Measurements from ENCODE around the gene HEATR9. TPM values are rescaled to one million over a fixed set of nuclear protein-coding genes. Genes with fewer than 3 reads are reported as not detected.
"Not testable (repeated sequence)": the region's sequence is repeated elsewhere in the genome, so short reads cannot be mapped to it uniquely, and the experiment has no call there.

The HEATR9 gene, protein sequence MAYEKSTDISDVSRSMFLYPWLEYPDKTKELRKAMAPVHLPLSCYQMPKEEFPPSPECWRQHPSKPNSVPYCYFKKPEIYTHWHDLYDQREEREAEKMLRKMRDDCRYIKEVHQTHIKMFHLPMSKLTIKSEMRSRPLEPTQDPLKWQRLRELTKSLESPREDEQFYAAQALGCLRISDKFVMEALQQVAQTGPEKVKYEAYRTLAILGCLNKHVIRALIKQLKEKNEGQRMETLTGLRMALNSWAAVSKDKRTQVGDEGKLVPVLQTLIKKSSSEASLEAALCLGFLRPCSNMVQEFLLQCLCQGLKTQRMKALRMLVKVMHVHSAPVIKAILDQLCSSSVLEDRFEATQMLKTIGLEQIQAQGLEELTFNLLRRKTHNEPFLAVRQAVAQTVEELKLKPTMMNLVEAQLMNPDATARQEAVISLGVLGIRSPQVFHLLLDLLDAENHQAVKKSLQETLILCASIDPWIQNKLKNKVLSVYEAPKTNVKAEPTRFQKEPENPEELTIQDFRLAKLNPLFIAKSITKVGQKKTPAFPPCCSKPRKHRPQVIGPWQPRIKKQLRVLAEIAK
- polyA plus RNA-seq (ENCODE audit: insufficient read length in 4 of 4), result under 1 TPM in 1 of 4 donors, not detected in 3; 0.18 TPM

DNA sequence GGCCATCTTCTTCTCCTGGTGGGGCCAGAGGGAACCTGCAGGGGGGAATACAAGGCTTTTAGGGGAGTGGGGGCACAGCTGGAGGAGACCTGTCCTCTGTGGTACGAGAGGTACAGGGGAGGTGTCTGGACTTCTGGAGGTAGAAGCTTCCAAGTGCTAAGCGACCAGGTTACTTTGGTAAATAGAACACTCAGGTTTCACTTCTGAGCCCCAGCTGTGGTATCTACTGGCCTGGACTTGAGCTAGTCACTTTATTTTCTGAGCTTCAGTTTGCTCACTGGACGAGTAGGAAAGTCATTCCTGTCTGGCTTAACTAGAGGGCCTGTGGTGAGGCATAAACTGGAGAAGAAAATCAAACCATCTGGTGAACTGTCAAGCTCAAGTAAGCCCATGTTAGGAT, at the start of gene HEATR9:
HEATR9 (minus strand) TSS at position 155 of the 400 bp plus-strand sequence; CDS start at position 6, 149 bp downstream.
- no peak for DNase-seq (ENCODE audit: low read depth in 4 of 4, low spot score in 3 of 4)

DNA sequence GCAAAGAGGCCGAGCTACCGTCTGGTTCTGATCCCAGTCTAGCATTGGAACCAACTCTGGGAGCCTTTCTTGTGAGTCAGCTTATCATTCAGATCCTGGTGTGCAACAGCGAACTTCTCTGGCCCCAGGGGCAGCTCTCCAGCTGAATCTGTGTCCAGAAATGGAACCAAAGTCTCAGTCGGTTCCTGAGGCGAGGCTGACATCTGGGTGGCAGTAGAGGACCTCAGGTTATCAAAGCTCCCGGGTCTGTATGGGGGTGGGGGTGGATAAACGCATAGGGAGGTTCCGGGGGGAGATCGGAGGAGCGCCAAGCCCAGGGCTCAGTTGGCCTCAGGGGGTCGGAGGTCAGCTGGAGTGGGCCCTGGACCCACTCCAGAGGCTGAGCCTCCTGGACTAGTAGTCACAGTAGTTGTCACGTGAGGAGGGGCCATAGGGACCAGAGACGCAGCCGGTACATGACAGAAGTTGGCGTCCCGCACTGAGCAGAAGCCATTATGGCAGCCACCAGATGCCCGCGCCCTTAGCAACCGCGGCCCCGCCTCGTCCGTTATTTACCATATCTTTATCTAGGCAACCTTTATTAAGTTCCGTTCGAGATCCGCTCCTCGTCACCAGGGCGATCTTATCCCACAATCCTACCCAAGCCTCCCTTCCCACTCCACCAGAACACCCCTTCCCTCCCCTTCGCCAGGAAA, 49.0 kb upstream of the HEATR9 start:
- DNase-seq (ENCODE audit: low read depth in 4 of 4, low spot score in 3 of 4), result no peak

DNA sequence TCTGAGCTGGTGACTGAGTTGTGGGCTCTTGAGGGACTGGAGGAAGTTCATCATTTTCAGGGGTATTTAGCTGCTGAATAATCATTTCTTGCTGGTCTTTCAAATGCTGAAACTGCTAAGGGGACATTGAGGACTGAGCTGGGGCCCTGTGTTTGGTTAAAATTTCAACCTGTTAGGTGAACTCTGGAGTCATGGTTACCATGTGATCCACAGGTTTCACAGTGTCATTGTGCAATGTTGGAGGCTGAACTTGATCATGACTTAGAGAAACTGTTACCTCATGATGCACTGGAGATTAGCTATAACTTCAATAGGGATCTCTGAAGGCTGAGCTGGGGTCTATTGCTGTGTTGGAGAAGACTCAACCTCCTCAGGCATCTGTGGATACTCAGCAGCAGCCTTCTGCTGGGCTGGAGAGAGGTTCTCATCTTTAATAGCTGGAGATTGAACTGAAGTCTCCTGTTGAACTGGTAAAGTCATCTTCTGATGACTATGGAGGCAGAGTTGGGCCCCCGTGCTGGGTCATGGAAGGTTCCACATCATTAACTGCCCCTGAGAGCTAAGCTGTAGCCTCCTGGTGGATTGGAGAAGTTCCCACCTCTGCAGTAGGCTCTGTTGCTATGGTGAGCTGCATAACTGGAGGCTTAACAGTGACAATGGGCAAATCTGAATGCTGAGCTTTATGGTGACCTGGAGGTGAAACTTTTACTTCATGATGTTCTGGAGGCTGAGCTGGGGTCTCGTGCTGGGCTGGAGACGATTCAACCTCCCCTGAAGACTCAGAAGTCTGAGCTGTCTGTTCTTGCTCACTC, 46.7 kb upstream of the HEATR9 start:
- no peak for DNase-seq (ENCODE audit: low read depth in 4 of 4, low spot score in 3 of 4)

DNA sequence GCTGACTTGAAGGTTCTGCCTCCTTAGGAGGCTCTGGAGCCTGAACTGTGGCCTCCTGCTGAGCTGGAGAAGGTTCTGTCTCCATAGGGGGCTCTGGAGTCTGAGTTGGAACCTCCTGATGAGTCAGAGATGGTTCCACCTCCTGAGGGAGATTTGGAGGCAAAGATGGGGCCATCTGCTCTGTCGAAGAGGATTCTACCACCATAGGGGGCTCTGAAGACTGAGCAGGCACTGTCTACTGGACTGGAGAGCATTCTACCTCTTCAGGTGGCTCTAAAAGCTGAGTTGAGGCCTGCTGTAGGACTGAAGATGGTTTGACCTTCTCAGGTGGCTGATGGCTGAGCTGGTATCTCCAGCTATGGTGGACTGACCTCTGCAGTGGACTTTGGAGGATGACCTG, 45.7 kb upstream of the HEATR9 start:
- no peak for DNase-seq (ENCODE audit: low read depth in 4 of 4, low spot score in 3 of 4)

DNA sequence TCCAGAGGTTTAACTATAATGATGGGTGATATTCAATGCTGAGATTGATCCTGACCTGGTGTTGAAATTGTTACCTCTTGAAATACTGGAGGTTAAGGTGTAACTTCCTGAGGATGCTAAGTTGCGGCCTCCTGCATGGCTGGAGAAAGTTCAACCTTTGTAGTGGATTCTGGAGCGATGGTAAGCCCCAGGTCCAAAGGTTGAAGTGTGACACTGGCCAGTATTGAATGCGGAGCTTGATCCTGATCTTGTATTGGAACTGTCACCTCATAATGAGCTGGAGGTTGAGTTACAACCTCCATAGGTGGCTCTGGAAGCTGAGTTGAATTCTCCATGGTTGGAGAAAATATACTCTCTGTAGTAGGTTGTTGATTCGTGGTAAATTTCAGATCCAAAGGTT, 44.9 kb upstream of the HEATR9 start:
- no peak for DNase-seq (ENCODE audit: low read depth in 4 of 4, low spot score in 3 of 4)

DNA sequence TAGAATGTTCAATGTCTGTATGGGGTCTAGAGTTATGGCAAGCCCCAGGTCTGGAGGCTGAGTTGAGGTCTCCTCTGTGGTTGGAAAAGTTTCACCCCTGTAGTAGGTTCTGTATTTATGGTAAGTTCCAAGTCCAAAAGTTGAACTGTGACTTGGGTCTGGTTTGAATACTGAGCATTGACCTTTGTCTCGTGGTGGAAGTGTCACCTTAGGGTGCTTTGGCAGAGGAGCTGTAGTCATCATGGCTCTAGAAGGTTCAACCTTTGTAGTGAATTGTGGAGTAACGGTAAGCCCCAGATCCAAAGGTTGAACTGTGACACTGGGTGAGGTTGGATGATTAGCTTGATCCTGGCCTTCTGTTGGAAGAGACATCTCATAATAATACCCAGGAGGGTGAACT, 44.3 kb upstream of the HEATR9 start:
- no peak for DNase-seq (ENCODE audit: low read depth in 4 of 4, low spot score in 3 of 4)

DNA sequence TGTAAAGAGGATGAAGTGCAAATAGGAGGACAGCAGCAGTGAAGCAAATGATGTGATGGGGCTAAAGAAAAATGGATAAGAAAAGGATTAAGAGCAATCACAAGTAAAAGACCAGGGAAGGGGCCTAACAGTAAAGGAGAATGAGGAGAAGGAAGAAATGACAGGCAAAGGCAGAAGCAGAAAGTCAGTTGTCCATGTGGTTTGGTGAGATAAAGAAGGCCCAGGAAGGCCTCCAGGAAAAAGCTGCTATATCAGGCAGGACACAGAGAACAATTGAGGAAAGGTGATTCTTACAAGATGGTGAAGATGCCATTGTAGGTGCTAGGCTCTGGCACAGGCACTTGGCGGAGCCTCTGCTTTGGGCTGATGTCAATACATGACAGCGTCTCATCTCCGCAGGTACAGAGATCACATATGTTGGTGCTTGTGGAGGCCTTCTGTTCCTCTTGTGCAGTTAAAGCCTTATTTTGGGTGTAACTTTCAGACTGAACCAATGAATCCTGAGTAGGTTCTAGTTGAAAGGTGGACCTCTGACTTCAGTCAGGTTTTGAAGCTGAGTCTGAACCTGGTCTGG, 43.7 kb upstream of the HEATR9 start:
- DNase-seq (ENCODE audit: low read depth in 4 of 4, low spot score in 3 of 4), result no peak

DNA sequence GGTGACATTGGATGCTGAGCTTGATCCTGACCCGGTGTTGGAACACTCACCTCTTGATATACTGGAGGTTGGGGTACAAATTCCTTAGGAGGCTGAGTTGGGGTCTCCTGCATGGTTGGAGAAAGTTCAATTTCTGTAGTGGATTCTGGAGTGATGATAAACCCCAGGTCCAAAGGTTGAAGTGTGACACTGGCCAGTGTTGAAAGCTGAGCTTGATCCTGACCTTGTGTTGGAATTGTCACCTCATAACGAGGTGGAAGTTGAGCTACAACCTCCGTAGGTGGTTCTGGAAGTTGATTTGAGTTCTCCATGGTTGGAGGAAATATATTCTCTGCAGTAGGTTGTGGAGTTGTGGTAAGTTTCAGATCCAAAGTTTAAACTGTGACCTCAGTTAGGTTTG, 40.7 kb upstream of the HEATR9 start:
- DNase-seq (ENCODE audit: low read depth in 4 of 4, low spot score in 3 of 4), result no peak

DNA sequence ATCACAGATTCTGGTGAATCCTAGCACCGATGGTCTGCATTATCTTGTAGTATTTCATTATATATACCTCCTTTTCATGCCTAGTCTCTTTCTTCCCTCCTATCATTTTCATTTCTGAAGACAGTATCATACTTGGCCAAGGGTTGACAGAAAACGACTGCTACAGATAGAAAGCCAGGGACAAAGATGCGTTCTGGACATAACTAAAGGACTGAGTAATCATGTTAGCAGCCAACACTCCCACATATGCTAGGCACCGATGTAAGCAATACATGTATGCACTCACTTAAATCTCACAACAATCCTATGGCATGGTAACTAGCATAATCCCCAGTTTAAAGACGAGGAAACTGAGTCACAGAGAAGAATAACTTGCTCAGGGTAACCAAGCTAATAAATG, 39.0 kb upstream of the HEATR9 start:
- no peak for DNase-seq (ENCODE audit: low read depth in 4 of 4, low spot score in 3 of 4)

DNA sequence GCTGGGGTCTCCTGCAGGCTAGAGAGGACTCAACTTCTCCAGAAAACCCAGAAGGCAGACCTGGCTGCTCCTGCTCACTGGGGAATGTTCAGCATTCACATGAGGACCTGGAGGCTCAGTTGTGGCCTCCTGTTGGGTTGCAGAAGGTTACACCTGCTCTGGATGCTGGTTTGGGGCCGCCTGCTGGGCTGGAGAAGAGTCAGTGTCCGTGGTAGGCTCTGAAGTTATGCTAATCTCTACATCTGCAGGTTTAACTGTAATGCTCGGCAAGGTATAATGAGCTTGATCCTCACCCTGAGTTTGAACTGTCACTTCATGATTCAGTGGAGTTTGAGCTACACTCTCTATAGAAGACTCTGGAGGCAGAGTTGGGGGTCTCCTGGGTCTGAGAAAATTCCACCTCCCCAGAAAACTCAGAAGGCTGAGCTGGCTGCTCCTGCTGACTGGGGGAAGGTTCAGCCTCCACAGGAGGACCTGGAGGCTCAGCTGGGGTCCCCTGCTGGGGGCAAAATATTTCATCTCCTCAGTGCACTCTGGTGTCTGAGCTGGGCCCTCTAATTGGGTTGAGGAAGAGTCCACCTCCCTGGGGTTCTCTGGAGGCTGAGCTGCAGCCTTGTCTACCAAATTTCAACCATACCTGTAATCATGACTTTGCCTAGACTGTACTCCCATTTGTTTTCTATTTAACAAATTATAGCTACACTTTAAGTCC, 38.4 kb upstream of the HEATR9 start:
- DNase-seq (ENCODE audit: low read depth in 4 of 4, low spot score in 3 of 4), result no peak

DNA sequence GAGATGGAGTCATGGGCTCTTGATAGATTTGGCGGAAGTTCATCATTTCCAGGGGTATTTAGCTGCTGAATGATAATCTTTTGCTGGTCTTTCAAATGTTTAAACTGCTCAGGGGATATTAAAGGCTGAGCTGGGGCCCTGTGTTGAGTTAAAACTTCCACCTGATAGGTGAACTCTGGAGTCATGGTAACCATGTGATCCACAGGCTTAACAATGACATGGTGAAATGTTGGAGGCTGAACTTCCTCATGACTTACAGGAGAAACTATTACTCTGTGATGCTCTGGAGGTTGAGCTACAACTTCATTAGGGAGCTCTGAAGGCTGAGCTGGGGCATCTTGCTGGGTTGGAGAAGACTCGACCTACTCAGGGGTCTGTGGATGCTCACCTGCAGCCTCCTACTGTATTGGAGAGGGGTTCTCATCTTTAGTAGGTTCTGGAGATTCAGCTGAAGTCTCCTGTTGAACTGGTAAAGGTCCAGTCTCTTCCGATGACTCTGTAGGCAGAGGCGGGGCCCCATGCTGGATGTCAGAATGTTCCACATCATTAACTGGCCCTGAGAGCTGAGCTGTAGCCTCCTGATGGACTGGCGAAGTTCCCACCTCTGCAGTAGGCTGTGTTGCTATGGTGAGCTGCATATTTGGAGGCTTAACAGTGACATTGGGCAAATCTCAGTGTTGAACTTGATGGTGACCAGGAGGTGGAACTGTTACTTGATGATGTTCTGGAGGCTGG, 37.7 kb upstream of the HEATR9 start:
- DNase-seq (ENCODE audit: low read depth in 4 of 4, low spot score in 3 of 4), result no peak

DNA sequence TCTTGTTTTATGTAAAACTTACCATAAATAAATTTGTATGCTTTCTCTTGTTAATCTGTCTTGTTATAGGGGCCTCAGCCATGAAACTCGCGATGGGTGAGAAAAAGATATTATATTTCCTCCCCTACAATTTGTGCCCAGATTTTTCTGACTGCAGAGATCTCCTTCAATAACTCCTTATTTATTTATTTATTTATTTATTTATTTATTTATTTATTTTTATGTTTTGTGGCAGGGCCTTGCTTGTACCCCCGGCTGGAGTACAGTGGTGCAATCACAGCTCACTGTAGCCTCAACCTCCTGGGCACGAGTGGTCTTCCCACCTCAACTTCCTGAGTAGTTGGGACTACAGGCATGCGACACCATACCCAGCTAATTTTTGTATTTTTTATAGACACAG, 34.8 kb upstream of the HEATR9 start:
- no peak for DNase-seq (ENCODE audit: low read depth in 4 of 4, low spot score in 3 of 4)

DNA sequence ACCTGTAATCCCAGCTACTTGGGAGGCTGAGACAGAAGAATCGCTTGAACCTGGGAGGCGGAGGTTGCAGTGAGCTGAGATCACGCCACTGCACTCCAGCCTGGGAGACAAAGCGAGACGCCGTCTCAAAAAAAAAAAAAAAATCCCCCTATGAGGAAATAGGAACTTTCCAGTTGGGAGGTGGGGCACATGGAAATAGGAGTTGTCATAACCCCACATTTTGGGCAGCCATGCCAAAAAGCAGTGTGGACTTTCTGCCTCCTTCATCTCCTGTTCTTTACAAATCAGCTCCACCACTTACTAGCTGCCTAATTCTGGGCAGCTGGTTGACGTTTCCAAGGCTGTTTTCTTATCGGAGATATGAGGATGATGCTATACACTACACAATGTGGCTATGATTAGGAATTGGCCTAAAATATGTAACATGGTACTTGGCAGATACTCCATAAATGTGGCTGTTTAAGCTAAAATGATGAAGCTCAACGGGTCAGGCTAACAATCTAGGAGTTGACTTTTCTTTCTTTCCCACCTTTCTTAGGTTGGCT, 33.0 kb upstream of the HEATR9 start:
- DNase-seq (ENCODE audit: low read depth in 4 of 4, low spot score in 3 of 4), result no peak

DNA sequence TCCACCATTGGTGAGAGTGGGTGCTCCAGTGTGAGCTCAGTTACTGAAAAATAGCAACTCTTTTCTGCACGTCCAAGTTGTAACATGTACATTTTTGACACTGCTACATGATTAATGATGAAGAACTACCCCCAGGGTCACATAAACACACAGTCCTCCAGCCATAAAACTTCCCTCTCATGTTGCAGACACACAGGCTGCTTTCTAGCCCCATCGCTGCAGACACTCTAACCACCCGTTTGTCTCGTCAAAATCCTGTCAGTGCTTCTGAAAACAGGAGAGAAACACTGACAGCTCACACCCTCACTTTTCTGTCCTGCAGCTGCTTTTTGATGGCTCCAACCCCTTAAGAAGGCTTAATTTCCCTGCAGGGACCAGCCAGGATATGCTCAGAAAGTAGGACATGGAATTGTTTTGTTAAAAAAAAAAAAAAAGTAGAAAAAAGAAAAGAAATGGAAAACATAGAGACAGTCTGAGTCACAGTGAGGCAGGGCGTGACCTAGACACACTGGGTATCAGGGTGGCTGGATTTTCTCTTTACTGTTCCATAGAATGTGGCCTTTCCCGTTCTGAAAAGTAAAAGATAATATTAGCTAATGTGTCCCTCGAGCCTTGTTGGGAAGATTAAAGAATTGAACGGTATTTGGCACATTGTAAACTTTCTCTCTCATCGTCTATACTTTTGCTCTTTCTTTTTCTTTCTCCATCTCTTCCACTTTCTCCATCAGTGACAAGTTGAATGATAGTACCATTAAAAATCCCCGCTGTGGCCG, 32.2 kb upstream of the HEATR9 start:
- peak; percentile 35 to 39 (median 36) for DNase-seq (ENCODE audit: low read depth in 4 of 4, low spot score in 3 of 4)

DNA sequence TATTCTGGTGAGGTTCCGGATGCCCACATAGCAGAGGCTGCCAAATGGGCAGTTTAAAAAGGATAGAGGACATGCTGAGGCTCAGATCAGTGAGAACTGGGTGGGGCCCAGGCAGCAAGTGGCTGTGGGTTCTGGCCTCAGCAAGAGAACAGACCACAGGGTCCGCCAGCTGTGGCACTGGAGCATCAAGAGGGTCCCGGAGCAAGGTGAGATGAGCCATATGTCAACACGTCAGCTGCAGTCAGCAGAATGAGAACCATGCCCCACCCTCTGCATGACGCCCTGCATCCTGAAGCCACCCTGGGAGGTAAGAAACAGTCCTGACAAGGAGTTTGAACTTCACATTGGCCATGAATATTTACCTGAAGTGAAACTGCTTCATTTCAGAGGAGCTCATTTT, 31.6 kb upstream of the HEATR9 start:
- no peak for DNase-seq (ENCODE audit: low read depth in 4 of 4, low spot score in 3 of 4)

DNA sequence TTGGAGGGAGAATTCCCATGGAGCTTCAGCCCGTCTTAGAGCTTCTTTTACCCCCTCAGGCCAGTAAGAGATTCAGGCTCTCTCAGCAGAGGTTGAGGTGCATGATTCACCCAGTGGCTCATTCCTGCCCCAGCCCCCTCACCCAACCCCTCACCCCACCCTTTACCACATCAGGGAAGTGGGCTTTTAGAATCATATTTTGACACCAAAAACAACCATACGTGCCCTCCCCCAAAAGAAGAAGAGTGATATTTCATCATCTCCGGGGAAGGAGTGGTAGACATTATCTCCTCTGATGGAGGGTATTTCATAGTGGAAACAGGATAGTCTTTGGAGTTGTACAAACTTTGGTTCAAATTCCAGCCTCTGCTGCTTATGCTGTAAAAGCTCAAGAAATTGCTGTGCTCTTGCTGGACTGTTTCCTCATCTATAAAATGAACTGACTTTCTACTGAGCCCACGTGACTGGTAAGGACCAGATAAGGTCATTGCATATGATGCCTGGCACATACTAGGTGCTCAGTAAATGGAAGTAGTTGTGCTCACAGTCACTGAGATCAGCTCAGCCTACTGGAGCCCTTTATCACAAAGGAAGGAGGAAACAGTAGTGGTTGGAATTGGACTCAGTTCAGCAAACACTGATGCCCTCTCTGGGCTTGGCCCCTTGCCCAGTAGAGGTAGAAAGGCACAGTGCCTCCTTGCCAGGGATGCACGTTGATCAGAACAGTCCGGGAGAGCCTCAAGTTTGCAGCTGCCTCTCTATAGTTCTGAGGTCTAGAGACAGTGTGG, 29.8 kb upstream of the HEATR9 start:
- no peak for DNase-seq (ENCODE audit: low read depth in 4 of 4, low spot score in 3 of 4)

DNA sequence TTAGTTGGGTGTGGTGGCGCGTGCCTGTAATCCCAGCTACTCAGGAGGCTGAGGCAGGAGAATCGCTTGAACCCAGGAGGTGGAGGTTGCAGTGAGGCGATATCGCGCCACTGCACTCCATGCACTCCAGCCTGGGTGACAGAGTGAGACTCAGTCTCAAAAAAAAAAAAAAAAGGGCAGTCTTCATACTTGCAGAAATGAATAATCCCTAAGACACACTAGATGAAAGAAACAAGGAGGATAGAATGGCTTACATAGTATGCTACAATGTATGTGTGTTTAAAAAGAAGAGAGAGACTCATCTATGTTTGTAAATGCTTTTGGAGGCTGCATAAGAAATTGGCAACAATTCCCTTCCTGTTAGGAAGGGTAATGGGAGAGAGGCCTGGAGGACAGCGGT, 29.1 kb upstream of the HEATR9 start:
- DNase-seq (ENCODE audit: low read depth in 4 of 4, low spot score in 3 of 4), result not testable (repeated sequence)
